COR-L47 (cell line): ENCODE data around the gene GPAT2.
"Not testable (repeated sequence)": the region's sequence is repeated elsewhere in the genome, so short reads cannot be mapped to it uniquely, and the experiment has no call there.

Experiments
- DNase-seq: peaks from one replicate; lab custom pipeline; 2025; lab: John Stamatoyannopoulos, UW

GPAT2 gene

GRCh38 chr2:96034792-96035191, at the start of gene GPAT2:
Gene GPAT2 (minus strand): TSS chr2:96034916. CDS start chr2:96032359, 2,557 bp downstream.
- not testable (repeated sequence) for DNase-seq

- DNase-seq, result no peak
Observed at GRCh38 chr2:96083989-96084857, 49.5 kb upstream of the GPAT2 start.

GRCh38 chr2:96083064-96083939, 48.6 kb upstream of the GPAT2 start:
- DNase-seq, result no peak

- DNase-seq, result no peak
Observed at GRCh38 chr2:96082211-96083063, 47.7 kb upstream of the GPAT2 start.

GRCh38 chr2:96081042-96081441, 46.3 kb upstream of the GPAT2 start:
- DNase-seq, result no peak

GRCh38 chr2:96075199-96075771, 40.6 kb upstream of the GPAT2 start:
- no peak for DNase-seq

GRCh38 chr2:96074156-96074555, 39.4 kb upstream of the GPAT2 start:
- no peak for DNase-seq

GRCh38 chr2:96073170-96073775, 38.6 kb upstream of the GPAT2 start:
- DNase-seq, result no peak

GRCh38 chr2:96072746-96073145, 38.0 kb upstream of the GPAT2 start:
- DNase-seq, result no peak

GRCh38 chr2:96071977-96072491, 37.3 kb upstream of the GPAT2 start:
- DNase-seq, result peak; percentile 63

- not testable (repeated sequence) for DNase-seq
Observed at GRCh38 chr2:96071087-96071976, 36.6 kb upstream of the GPAT2 start.

GRCh38 chr2:96070351-96070750, 35.6 kb upstream of the GPAT2 start:
- DNase-seq, result not testable (repeated sequence)

GRCh38 chr2:96069878-96070277, 35.2 kb upstream of the GPAT2 start:
- not testable (repeated sequence) for DNase-seq

GRCh38 chr2:96067902-96068581, 33.3 kb upstream of the GPAT2 start:
- DNase-seq, result peak; percentile 86

- DNase-seq, result not testable (repeated sequence)
Observed at GRCh38 chr2:96067098-96067660, 32.5 kb upstream of the GPAT2 start.

GRCh38 chr2:96066511-96066910, 31.8 kb upstream of the GPAT2 start:
- not testable (repeated sequence) for DNase-seq

- not testable (repeated sequence) for DNase-seq
Observed at GRCh38 chr2:96065954-96066353, 31.2 kb upstream of the GPAT2 start.

- DNase-seq, result no peak
Observed at GRCh38 chr2:96065381-96065930, 30.7 kb upstream of the GPAT2 start.
